HG02763 (cell line): Measurements from ENCODE around the gene ADAD1.

Source experiments
- ATAC-seq: cut with Tn5 transposase; IDR thresholded peaks from one replicate; pipeline ENCODE4 v1.9.1; 2021; ENCODE audit warnings: mild to moderate bottlenecking, moderate library complexity; ENCODE audit not compliant: unreplicated experiment

ADAD1 gene

GRCh38 chr4:122453384-122453995 is 74.7 kb downstream of the ADAD1 start:
- ATAC-seq = no peak

- no peak for ATAC-seq
Observed at GRCh38 chr4:122456231-122457116, 77.7 kb downstream of the ADAD1 start, which contains the start of gene IL2. Gene IL2, minus strand, starts transcription at chr4:122456725. Its CDS starts 285 bp downstream, at chr4:122456440.

DNA sequence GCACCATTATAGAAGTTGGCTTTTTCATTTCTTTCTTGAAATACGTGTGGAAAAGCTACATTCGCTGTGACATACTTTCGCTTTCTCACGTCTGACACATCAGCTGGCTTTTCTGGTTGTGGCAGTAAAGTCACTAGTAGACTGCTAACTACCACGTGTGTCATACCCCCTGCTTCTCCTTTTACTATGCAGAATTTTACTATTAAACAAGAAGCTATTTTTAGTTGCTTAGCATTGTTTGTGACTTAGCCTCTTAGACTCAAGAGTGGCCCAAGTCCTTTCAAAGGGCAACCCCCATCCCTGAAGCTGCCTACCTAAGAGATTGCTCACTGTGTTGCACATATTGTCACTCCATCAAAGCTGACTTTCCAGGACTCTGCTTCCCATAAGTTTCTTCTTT is 79.8 kb downstream of the ADAD1 start:
- ATAC-seq = no peak

- ATAC-seq = no peak
Observed at GRCh38 chr4:122469457-122469856, 90.6 kb downstream of the ADAD1 start.

DNA sequence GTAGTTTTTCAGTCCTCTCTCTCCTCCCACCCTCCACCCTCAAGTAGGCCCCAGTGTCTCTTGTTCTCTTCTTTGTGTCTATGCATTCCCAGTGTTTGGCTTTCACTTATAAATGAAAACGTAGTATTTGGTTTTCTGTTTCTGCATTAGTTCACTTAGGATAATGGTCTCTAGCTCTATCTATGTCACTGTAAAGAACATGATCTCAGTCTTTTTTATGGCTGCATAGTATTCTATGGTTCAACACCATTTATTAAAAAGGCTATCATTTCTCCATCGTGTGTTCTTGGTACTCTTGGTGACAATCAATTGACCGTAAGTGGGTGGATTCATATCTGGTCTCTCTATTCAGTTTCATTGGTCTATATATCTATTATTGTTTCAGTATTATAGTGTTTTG is 96.4 kb downstream of the ADAD1 start:
- ATAC-seq = no peak

GRCh38 chr4:122476126-122476525 is 97.3 kb downstream of the ADAD1 start:
- ATAC-seq = no peak

GRCh38 chr4:122476745-122477144 is 97.9 kb downstream of the ADAD1 start:
- ATAC-seq = no peak
